SJSA1 (cell line): ENCODE data around the gene SLC25A13. TPM values are rescaled to one million over a fixed set of nuclear protein-coding genes. Genes with fewer than 3 reads are reported as not detected.

ENCODE experiments used
- DNase-seq, 2 experiments: peaks; one replicate each; pipeline ENCODE4 v3.0.0-alpha.2; 2015 to 2020; ENCODE audit warnings: low spot score in 2 of 2, low read depth in 1 of 2
- H3K27ac ChIP-seq: fragments of 250-450 bp; sonication (Bioruptor Pico); 2 replicates; pipeline ENCODE4 v1.5.1; 2020; ENCODE audit warnings: mild to moderate bottlenecking, moderate library complexity
- H3K27me3 ChIP-seq: fragments of 250-450 bp; sonication (Bioruptor Pico); replicated peaks from 2 replicates; pipeline ENCODE4 v1.5.1; 2020; ENCODE audit warnings: mild to moderate bottlenecking, moderate library complexity
- H3K36me3 ChIP-seq: fragments of 250-450 bp; sonication (Bioruptor Pico); 2 replicates; pipeline ENCODE4 v1.5.1; 2020; ENCODE audit warnings: mild to moderate bottlenecking
- H3K4me1 ChIP-seq: fragments of 250-450 bp; sonication (Bioruptor Pico); replicated peaks from 2 replicates; pipeline ENCODE4 v1.6.1; 2021; ENCODE audit warnings: mild to moderate bottlenecking
- H3K4me3 ChIP-seq: fragments of 250-450 bp; sonication (Bioruptor Pico); 2 replicates; pipeline ENCODE4 v1.5.1; 2020; ENCODE audit warnings: mild to moderate bottlenecking
- H3K9me3 ChIP-seq: fragments of 250-450 bp; sonication (Bioruptor Pico); replicated peaks from 2 replicates; pipeline ENCODE4 v1.5.1; 2020; ENCODE audit warnings: mild to moderate bottlenecking
- total RNA-seq: library from RNA; depleted of rRNA; stranded (reverse); fragments of >200 nt; shearing (Covaris generic); gene quantifications from 2 replicates; pipeline ENCODE4 v1.2.3, GENCODE V29; 2014

The SLC25A13 gene
- total RNA-seq, 1 experiment from 2014 or later = 78.1 TPM

GRCh38 chr7:96217147-96217546 is 104.8 kb downstream of the SLC25A13 start:
- DNase-seq = no peak
- H3K27ac ChIP-seq = no peak overlapping the region
- H3K4me3 ChIP-seq = no peak overlapping the region
- no peaks in the 10 kb centered on the region for H3K36me3 ChIP-seq
- H3K4me1 ChIP-seq = peaks cover 12% of the 10 kb centered on the region
- H3K9me3 ChIP-seq = no peaks in the 10 kb centered on the region
- no peaks in the 10 kb centered on the region for H3K27me3 ChIP-seq

- H3K27me3 ChIP-seq = no peaks in the 10 kb centered on the region
- H3K36me3 ChIP-seq = no peaks in the 10 kb centered on the region
- H3K27ac ChIP-seq = no peak overlapping the region
- no peak for DNase-seq
- H3K4me1 ChIP-seq = peaks cover 12% of the 10 kb centered on the region
- no peaks in the 10 kb centered on the region for H3K9me3 ChIP-seq
- no peak overlapping the region for H3K4me3 ChIP-seq
Measured at GRCh38 chr7:96216373-96216772, 105.5 kb downstream of the SLC25A13 start.

- no peak for DNase-seq
- H3K9me3 ChIP-seq = no peaks in the 10 kb centered on the region
- H3K4me3 ChIP-seq = no peak overlapping the region
- no peaks in the 10 kb centered on the region for H3K4me1 ChIP-seq
- no peak overlapping the region for H3K27ac ChIP-seq
- H3K36me3 ChIP-seq = no peaks in the 10 kb centered on the region; the same call in 1 of the 2 replicates
- no peaks in the 10 kb centered on the region for H3K27me3 ChIP-seq
Measured at GRCh38 chr7:96212474-96212873, 109.4 kb downstream of the SLC25A13 start.

- peaks cover 2% of the 10 kb centered on the region for H3K36me3 ChIP-seq
- no peak for DNase-seq
Measured at GRCh38 chr7:96211954-96212353, 109.9 kb downstream of the SLC25A13 start.

GRCh38 chr7:96205665-96206064 is 116.2 kb downstream of the SLC25A13 start:
- no peak for DNase-seq
- Histone ChIP-seq H3K4me3 (no peak overlapping the region), H3K27ac (no peak overlapping the region), H3K9me3 (no peaks in the 10 kb centered on the region), H3K36me3 (peaks cover 5% of the 10 kb centered on the region), H3K4me1 (no peaks in the 10 kb centered on the region), H3K27me3 (no peaks in the 10 kb centered on the region)

More at GRCh38 chr7:96211954-96212353, 109.9 kb downstream of the SLC25A13 start:
- Histone ChIP-seq H3K9me3 (no peaks in the 10 kb centered on the region), H3K4me1 (no peaks in the 10 kb centered on the region), H3K27ac (no peak overlapping the region), H3K4me3 (no peak overlapping the region), H3K27me3 (no peaks in the 10 kb centered on the region)

- no peak overlapping the region for H3K27ac ChIP-seq
- H3K4me1 ChIP-seq = no peaks in the 10 kb centered on the region
- no peak overlapping the region for H3K4me3 ChIP-seq
- peaks cover 5% of the 10 kb centered on the region for H3K36me3 ChIP-seq
- H3K9me3 ChIP-seq = no peaks in the 10 kb centered on the region
- H3K27me3 ChIP-seq = no peaks in the 10 kb centered on the region
- DNase-seq = no peak
Measured at GRCh38 chr7:96204601-96205000, 117.3 kb downstream of the SLC25A13 start.

GRCh38 chr7:96203786-96204185 is 118.1 kb downstream of the SLC25A13 start:
- Histone ChIP-seq H3K4me3 (no peak overlapping the region), H3K4me1 (no peaks in the 10 kb centered on the region)

GRCh38 chr7:96202102-96202501 is 119.8 kb downstream of the SLC25A13 start:
- H3K9me3 ChIP-seq = no peaks in the 10 kb centered on the region
- no peak for DNase-seq
- no peak overlapping the region for H3K27ac ChIP-seq
- no peak overlapping the region for H3K4me3 ChIP-seq
- H3K27me3 ChIP-seq = no peaks in the 10 kb centered on the region
- H3K36me3 ChIP-seq = peaks cover 5% of the 10 kb centered on the region
- H3K4me1 ChIP-seq = no peaks in the 10 kb centered on the region

More at GRCh38 chr7:96203786-96204185, 118.1 kb downstream of the SLC25A13 start:
- Histone ChIP-seq H3K27ac (no peak overlapping the region), H3K36me3 (peaks cover 5% of the 10 kb centered on the region), H3K9me3 (no peaks in the 10 kb centered on the region), H3K27me3 (no peaks in the 10 kb centered on the region)
- DNase-seq = no peak

- Histone ChIP-seq H3K27me3 (no peaks in the 10 kb centered on the region), H3K4me1 (no peaks in the 10 kb centered on the region), H3K27ac (no peak overlapping the region), H3K36me3 (no peaks in the 10 kb centered on the region), H3K9me3 (no peaks in the 10 kb centered on the region), H3K4me3 (no peak overlapping the region)
- no peak for DNase-seq
Measured at GRCh38 chr7:96200740-96201139, 121.2 kb downstream of the SLC25A13 start.

- DNase-seq = no peak
- Histone ChIP-seq H3K27me3 (no peaks in the 10 kb centered on the region), H3K4me1 (no peaks in the 10 kb centered on the region), H3K27ac (no peak overlapping the region), H3K4me3 (no peak overlapping the region), H3K9me3 (no peaks in the 10 kb centered on the region), H3K36me3 (no peaks in the 10 kb centered on the region)
Measured at GRCh38 chr7:96199421-96199820, 122.5 kb downstream of the SLC25A13 start.

- DNase-seq = no peak
- H3K27ac ChIP-seq = no peak overlapping the region
- H3K4me3 ChIP-seq = no peak overlapping the region
- H3K36me3 ChIP-seq = no peaks in the 10 kb centered on the region
- no peaks in the 10 kb centered on the region for H3K4me1 ChIP-seq
- no peaks in the 10 kb centered on the region for H3K9me3 ChIP-seq
- no peaks in the 10 kb centered on the region for H3K27me3 ChIP-seq
Measured at GRCh38 chr7:96198047-96198636, 123.8 kb downstream of the SLC25A13 start.

- no peaks in the 10 kb centered on the region for H3K4me1 ChIP-seq
- no peaks in the 10 kb centered on the region for H3K27me3 ChIP-seq
- no peak overlapping the region for H3K27ac ChIP-seq
- H3K4me3 ChIP-seq = no peak overlapping the region
- no peak for DNase-seq
- no peaks in the 10 kb centered on the region; the same call in 1 of the 2 replicates for H3K36me3 ChIP-seq
- H3K9me3 ChIP-seq = no peaks in the 10 kb centered on the region
Measured at GRCh38 chr7:96196676-96197075, 125.2 kb downstream of the SLC25A13 start.

- no peak overlapping the region for H3K4me3 ChIP-seq
- peaks cover 20% of the 10 kb centered on the region for H3K4me1 ChIP-seq
- DNase-seq = no peak
- no peaks in the 10 kb centered on the region for H3K9me3 ChIP-seq
- no peaks in the 10 kb centered on the region for H3K27me3 ChIP-seq
- H3K36me3 ChIP-seq = peaks cover 4% of the 10 kb centered on the region
- peak overlapping the region; percentile 58 for H3K27ac ChIP-seq
Measured at GRCh38 chr7:96189129-96189820, 132.6 kb downstream of the SLC25A13 start.

- H3K4me3 ChIP-seq = 0 out of 2 replicates have a peak overlapping the region, but pooled peaks have one; percentile 0
- H3K36me3 ChIP-seq = peaks cover 11% of the 10 kb centered on the region
- H3K9me3 ChIP-seq = no peaks in the 10 kb centered on the region
- H3K27ac ChIP-seq = peak overlapping the region; percentile 58
- H3K4me1 ChIP-seq = peaks cover 20% of the 10 kb centered on the region
- H3K27me3 ChIP-seq = no peaks in the 10 kb centered on the region
- no peak for DNase-seq
Measured at GRCh38 chr7:96188591-96188991, 133.3 kb downstream of the SLC25A13 start.
